ENCODE measurements around the gene CFAP46.

DNA sequence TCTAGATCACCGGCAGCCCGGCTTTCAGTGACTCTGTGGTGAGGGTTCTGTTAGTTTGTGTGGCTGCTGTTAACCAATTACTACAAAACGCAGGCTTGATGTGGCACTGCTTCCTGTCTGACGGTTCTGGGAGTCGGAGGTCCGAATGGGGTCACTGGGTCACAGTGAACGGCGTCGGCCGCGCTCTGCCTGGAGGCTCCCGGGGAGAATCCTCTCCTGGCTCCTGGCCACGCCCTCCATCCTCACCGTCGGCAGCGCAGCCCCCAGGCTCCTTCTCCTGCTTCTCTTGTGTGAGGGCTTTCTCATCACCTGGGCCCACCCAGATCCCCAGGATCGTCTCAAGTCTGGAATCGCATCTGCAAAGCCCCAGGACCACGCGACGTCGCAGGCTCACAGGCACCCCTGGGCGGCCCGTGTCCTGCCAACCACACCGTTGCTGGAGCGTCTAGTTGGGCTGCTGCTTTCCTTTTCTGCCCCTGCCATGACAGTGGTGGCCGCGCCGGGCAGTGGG is 124.6 kb downstream of the CFAP46 start:
- TF ChIP-seq, protein P1, sequence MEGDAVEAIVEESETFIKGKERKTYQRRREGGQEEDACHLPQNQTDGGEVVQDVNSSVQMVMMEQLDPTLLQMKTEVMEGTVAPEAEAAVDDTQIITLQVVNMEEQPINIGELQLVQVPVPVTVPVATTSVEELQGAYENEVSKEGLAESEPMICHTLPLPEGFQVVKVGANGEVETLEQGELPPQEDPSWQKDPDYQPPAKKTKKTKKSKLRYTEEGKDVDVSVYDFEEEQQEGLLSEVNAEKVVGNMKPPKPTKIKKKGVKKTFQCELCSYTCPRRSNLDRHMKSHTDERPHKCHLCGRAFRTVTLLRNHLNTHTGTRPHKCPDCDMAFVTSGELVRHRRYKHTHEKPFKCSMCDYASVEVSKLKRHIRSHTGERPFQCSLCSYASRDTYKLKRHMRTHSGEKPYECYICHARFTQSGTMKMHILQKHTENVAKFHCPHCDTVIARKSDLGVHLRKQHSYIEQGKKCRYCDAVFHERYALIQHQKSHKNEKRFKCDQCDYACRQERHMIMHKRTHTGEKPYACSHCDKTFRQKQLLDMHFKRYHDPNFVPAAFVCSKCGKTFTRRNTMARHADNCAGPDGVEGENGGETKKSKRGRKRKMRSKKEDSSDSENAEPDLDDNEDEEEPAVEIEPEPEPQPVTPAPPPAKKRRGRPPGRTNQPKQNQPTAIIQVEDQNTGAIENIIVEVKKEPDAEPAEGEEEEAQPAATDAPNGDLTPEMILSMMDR (conservative IDR thresholded peaks at IDR 0.05 in 1 of 2, IDR thresholded peaks at IDR 0.05 in 1 of 2; ENCODE audit: extremely low read depth in 1 of 2, insufficient read depth in 1 of 2, low read depth in 1 of 2, low read length in 2 of 2) = no peak
- no peak for TF ChIP-seq EZH2 (IDR thresholded peaks at IDR 0.05; ENCODE audit: borderline replicate concordance, low read length)
